ENCODE results near the gene PCDHB9. TPM values are rescaled to one million over a fixed set of nuclear protein-coding genes. Genes with fewer than 3 reads are reported as not detected.
A peak's percentile ranks its signal among the peaks of the same experiment; 100 is the strongest.
"Not testable (repeated sequence)": the region's sequence is repeated elsewhere in the genome, so short reads cannot be mapped to it uniquely, and the experiment has no call there.

The PCDHB9 gene
- total RNA-seq (7.4 and 7.9 TPM in 2 replicates), polyA plus RNA-seq (2.5 and 2.9 TPM in 2 replicates)

- no peaks in the 10 kb centered on the region for H3K9me3 ChIP-seq (ENCODE audit: low read depth)
- H3K4me3 ChIP-seq = peak within 1 kb of the TSS; percentile 8
- peak; percentile 9 to 29 for DNase-seq (ENCODE audit: low read depth in 1 of 2, low spot score in 1 of 2)
Observed at GRCh38 chr5:141186897-141187512, at the start of gene PCDHB9. Gene PCDHB9 (plus strand): TSS chr5:141187161. CDS start chr5:141187319, 158 bp downstream.

DNA sequence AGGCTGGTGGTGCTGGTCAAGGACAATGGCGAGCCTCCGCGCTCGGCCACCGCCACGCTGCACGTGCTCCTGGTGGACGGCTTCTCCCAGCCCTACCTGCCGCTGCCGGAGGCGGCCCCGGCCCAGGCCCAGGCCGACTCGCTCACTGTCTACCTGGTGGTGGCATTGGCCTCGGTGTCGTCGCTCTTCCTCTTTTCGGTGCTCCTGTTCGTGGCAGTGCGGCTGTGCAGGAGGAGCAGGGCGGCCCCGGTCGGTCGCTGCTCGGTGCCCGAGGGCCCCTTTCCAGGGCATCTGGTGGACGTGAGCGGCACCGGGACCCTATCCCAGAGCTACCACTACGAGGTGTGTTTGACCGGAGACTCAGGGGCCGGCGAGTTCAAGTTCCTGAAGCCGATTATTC lies 49.6 kb upstream of the PCDHB9 start:
- not testable (repeated sequence) for H3K4me3 ChIP-seq; H3K4me1 ChIP-seq (ENCODE audit: low read depth); H3K9me3 ChIP-seq (ENCODE audit: low read depth); H3K27ac ChIP-seq; DNase-seq (ENCODE audit: low read depth in 1 of 2, low spot score in 1 of 2); H3K27me3 ChIP-seq; H3K36me3 ChIP-seq

More at GRCh38 chr5:141186897-141187512, at the start of gene PCDHB9:
- peak; percentile 21 for TF ChIP-seq CTCF (IDR thresholded peaks at IDR 0.05; ENCODE audit: low read depth, low read length)
- H3K4me1 ChIP-seq (ENCODE audit: low read depth) = no peaks in the 10 kb centered on the region
- H3K36me3 ChIP-seq = no peaks in the 10 kb centered on the region
- H3K27ac ChIP-seq = no peak within 1 kb of the TSS
- H3K27me3 ChIP-seq = no peaks in the 10 kb centered on the region

DNA sequence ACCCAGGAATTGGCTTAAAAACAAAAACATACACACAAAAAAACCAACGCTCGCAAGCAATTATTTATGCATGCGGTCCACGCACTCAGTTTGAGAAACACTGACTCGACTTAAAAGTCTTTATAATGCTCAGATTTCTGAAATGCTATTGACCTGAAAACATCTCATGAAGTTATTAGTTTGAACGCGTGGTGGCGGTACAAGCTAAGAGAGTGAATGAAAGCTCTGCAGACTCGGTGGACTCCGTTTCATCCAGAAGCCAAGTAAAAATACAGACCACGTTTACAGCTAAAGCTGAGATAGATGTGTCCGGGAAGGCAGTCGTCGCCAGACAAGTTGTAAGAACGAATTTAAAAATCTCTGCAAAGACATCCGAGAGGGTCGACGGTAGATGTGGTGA lies 37.1 kb upstream of the PCDHB9 start, which contains the start of gene PCDHB6:
TSS of gene PCDHB6 (plus strand) at position 246 of the 400 bp plus-strand sequence. CDS start 201 bp downstream, outside the sequence.
- Histone ChIP-seq H3K4me1 (ENCODE audit: low read depth) (no peaks in the 10 kb centered on the region), H3K27ac (no peak within 1 kb of the TSS), H3K36me3 (no peaks in the 10 kb centered on the region), H3K27me3 (no peaks in the 10 kb centered on the region), H3K9me3 (ENCODE audit: low read depth) (no peaks in the 10 kb centered on the region), H3K4me3 (no peak within 1 kb of the TSS)
- TF ChIP-seq CTCF (IDR thresholded peaks at IDR 0.05; ENCODE audit: low read depth, low read length) = peak; percentile 6
- DNase-seq (ENCODE audit: low read depth in 1 of 2, low spot score in 1 of 2) = peak in 1 of 2 donors; percentile 2

GRCh38 chr5:141150224-141150992 lies 36.6 kb upstream of the PCDHB9 start:
- no peak for DNase-seq (ENCODE audit: low read depth in 1 of 2, low spot score in 1 of 2)
- H3K4me3 ChIP-seq = no peak overlapping the region
- no peaks in the 10 kb centered on the region for H3K36me3 ChIP-seq
- no peaks in the 10 kb centered on the region for H3K4me1 ChIP-seq (ENCODE audit: low read depth)
- no peak for TF ChIP-seq CTCF (IDR thresholded peaks at IDR 0.05; ENCODE audit: low read depth, low read length)
- H3K27me3 ChIP-seq = no peaks in the 10 kb centered on the region
- no peak overlapping the region for H3K27ac ChIP-seq
- no peaks in the 10 kb centered on the region for H3K9me3 ChIP-seq (ENCODE audit: low read depth)

- no peaks in the 10 kb centered on the region for H3K4me1 ChIP-seq (ENCODE audit: low read depth)
- H3K36me3 ChIP-seq = no peaks in the 10 kb centered on the region
- no peak for DNase-seq (ENCODE audit: low read depth in 1 of 2, low spot score in 1 of 2)
- no peaks in the 10 kb centered on the region for H3K9me3 ChIP-seq (ENCODE audit: low read depth)
- H3K27me3 ChIP-seq = no peaks in the 10 kb centered on the region
- no peak overlapping the region for H3K4me3 ChIP-seq
- no peak for TF ChIP-seq CTCF (IDR thresholded peaks at IDR 0.05; ENCODE audit: low read depth, low read length)
- H3K27ac ChIP-seq = no peak overlapping the region
Observed at GRCh38 chr5:141150993-141151325, 36.0 kb upstream of the PCDHB9 start.

DNA sequence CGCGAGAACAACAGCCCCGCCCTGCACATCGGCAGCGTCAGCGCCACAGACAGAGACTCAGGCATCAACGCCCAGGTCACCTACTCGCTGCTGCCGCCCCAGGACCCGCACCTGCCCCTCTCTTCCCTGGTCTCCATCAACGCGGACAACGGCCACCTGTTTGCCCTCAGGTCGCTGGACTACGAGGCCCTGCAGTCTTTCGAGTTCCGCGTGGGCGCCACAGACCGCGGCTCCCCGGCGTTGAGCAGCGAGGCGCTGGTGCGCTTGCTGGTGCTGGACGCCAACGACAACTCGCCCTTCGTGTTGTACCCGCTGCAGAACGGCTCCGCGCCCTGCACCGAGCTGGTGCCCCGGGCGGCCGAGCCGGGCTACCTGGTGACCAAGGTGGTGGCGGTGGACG lies 35.3 kb upstream of the PCDHB9 start:
- H3K4me1 ChIP-seq (ENCODE audit: low read depth); H3K27me3 ChIP-seq; H3K4me3 ChIP-seq; H3K9me3 ChIP-seq (ENCODE audit: low read depth); H3K36me3 ChIP-seq; DNase-seq (ENCODE audit: low read depth in 1 of 2, low spot score in 1 of 2); H3K27ac ChIP-seq: not testable (repeated sequence)

DNA sequence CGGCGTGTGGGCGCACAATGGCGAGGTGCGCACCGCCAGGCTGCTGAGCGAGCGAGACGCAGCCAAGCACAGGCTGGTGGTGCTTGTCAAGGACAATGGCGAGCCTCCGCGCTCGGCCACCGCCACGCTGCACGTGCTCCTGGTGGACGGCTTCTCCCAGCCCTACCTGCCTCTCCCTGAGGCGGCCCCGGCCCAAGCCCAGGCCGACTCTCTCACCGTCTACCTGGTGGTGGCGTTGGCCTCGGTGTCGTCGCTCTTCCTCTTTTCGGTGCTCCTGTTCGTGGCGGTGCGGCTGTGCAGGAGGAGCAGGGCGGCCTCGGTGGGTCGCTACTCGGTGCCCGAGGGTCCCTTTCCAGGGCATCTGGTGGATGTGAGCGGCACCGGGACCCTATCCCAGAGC lies 34.9 kb upstream of the PCDHB9 start:
- not testable (repeated sequence) for H3K9me3 ChIP-seq (ENCODE audit: low read depth); H3K4me1 ChIP-seq (ENCODE audit: low read depth); DNase-seq (ENCODE audit: low read depth in 1 of 2, low spot score in 1 of 2); H3K36me3 ChIP-seq; H3K27ac ChIP-seq; H3K27me3 ChIP-seq; H3K4me3 ChIP-seq

All from cardiac muscle cell (in vitro differentiated cells and primary cell).